ENCODE data around the gene UBE2K.

DNA sequence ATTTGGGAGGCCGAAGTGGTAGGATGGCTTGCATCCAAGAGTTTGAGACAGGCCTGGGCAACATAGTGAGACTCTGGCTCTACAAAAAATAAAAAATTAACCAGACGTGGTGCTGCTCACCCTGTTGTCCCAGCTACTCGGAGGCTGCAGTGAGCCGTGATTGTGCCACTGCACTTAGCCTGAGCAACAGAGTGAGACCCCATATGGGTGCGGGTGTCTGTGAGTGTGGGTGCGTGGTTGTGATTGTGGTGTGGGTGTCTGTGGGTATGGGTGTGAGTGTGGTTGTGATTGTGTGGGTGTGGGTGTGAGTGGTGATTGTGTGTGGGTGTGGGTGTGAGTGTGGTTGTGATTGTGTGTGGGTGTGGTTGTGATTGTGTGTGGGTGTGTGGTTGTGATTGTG is 114.6 kb downstream of the UBE2K start:
- TF ChIP-seq, protein P1, sequence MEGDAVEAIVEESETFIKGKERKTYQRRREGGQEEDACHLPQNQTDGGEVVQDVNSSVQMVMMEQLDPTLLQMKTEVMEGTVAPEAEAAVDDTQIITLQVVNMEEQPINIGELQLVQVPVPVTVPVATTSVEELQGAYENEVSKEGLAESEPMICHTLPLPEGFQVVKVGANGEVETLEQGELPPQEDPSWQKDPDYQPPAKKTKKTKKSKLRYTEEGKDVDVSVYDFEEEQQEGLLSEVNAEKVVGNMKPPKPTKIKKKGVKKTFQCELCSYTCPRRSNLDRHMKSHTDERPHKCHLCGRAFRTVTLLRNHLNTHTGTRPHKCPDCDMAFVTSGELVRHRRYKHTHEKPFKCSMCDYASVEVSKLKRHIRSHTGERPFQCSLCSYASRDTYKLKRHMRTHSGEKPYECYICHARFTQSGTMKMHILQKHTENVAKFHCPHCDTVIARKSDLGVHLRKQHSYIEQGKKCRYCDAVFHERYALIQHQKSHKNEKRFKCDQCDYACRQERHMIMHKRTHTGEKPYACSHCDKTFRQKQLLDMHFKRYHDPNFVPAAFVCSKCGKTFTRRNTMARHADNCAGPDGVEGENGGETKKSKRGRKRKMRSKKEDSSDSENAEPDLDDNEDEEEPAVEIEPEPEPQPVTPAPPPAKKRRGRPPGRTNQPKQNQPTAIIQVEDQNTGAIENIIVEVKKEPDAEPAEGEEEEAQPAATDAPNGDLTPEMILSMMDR (IDR thresholded peaks at IDR 0.05; ENCODE audit: insufficient read depth, low read length, poor library complexity, severe bottlenecking), result no peak
- no peak for TF ChIP-seq EZH2phosphoT487 (conservative IDR thresholded peaks at IDR 0.05; ENCODE audit: low read length)

All from SU-DHL-6 (cell line).